B cell (primary cell): ENCODE measurements around the gene KIF3C. TPM values are rescaled to one million over a fixed set of nuclear protein-coding genes. Genes with fewer than 3 reads are reported as not detected.

ENCODE experiments used
- ATAC-seq: fragments of 200-7000 bp; cut with Tn5 transposase; one replicate; pipeline ENCODE4 v1.10.0; 2021; ENCODE audit warnings: low read depth, mild to moderate bottlenecking, moderate number of reproducible peaks, moderate library complexity
- CTCF ChIA-PET: fragments of 350-600 bp; sonication (Branson Sonifier 250); formaldehyde crosslinking; loops from one replicate; lab custom pipeline; 2021; ENCODE audit warnings: antibody characterized with exemption, inconsistent platforms; lab: Charles Lee
- POLR2A ChIA-PET: fragments of 350-600 bp; sonication (Branson Sonifier 250); formaldehyde crosslinking; loops from one replicate; lab custom pipeline; 2021; ENCODE audit warnings: antibody characterized with exemption; lab: Charles Lee
- DNase-seq: peaks from one replicate; pipeline ENCODE4 v3.0.0; 2013
- H2AFZ ChIP-seq: 2 replicates; pipeline ENCODE4 v1.6.1; 2012; ENCODE audit warnings: mild to moderate bottlenecking, low read depth, low read length; ENCODE audit not compliant: insufficient read depth, poor library complexity, severe bottlenecking
- H3K27ac ChIP-seq, 2 donors: 1 replicate in 1 of 2; 2 replicates in 1 of 2; pipeline ENCODE4 v1.5.1; 2012 to 2013; ENCODE audit warnings: low read length in 2 of 2, mild to moderate bottlenecking in 2 of 2, moderate library complexity in 1 of 2
- H3K27me3 ChIP-seq, 4 experiments: fragments of 200-600 bp in 1 of 4; sonication (generic) in 1 of 4; replicated peaks in 1 of 4; 1 replicate in 2 of 4; 2 replicates in 2 of 4; pipeline versions ENCODE4 v1.6.1 to v1.7.0; 2013 to 2016; ENCODE audit warnings: low read length in 3 of 4, mild to moderate bottlenecking in 2 of 4, mixed read lengths in 1 of 4, moderate library complexity in 1 of 4; ENCODE audit not compliant: insufficient read depth in 4 of 4, control insufficient read depth in 3 of 4; ENCODE audit errors: control extremely low read depth in 1 of 4
- H3K36me3 ChIP-seq, 2 experiments: replicated peaks in 1 of 2; 1 replicate in 1 of 2; 2 replicates in 1 of 2; pipeline versions ENCODE4 v1.6.1 to v1.7.1; 2013; ENCODE audit warnings: low read length in 1 of 2; ENCODE audit not compliant: insufficient read depth in 2 of 2, control insufficient read depth in 1 of 2; ENCODE audit errors: control extremely low read depth in 1 of 2, extremely low read depth in 1 of 2
- H3K4me1 ChIP-seq, 2 donors: fragments of 200-600 bp in 1 of 2; sonication (generic) in 1 of 2; 1 replicate in 1 of 2; 2 replicates in 1 of 2; pipeline versions ENCODE4 v1.5.1 to v1.6.1; 2013 to 2017; ENCODE audit warnings: low read length in 2 of 2; ENCODE audit not compliant: control insufficient read depth in 2 of 2, insufficient read depth in 2 of 2
- H3K4me2 ChIP-seq: replicated peaks from 2 replicates; pipeline ENCODE3; 2012; ENCODE audit warnings: mild to moderate bottlenecking, low read depth, low read length; ENCODE audit not compliant: poor library complexity, severe bottlenecking
- H3K4me3 ChIP-seq, 5 experiments: fragments of 200-600 bp in 1 of 5; sonication (generic) in 1 of 5; 1 replicate in 3 of 5; 2 replicates in 2 of 5; pipeline versions ENCODE4 v1.5.1 to v1.7.0; 2011 to 2016; ENCODE audit warnings: low read length in 4 of 5, mild to moderate bottlenecking in 4 of 5, low read depth in 2 of 5, control low read depth in 1 of 5, moderate library complexity in 1 of 5; ENCODE audit not compliant: insufficient read depth in 1 of 5; ENCODE audit errors: control extremely low read depth in 1 of 5, extremely low read depth in 1 of 5
- H3K79me2 ChIP-seq: fragments of 200-600 bp; sonication (generic); one replicate; pipeline ENCODE4 v1.6.0; 2016; ENCODE audit warnings: low read length; ENCODE audit not compliant: control insufficient read depth, insufficient read depth
- H3K9ac ChIP-seq: fragments of 200-600 bp; sonication (generic); 2 replicates; pipeline ENCODE4 v1.6.1; 2017; ENCODE audit warnings: mild to moderate bottlenecking, low read length, moderate library complexity
- H3K9me3 ChIP-seq, 3 donors: one replicate each; pipeline versions ENCODE4 v1.6.1 to v1.7.1; 2013; ENCODE audit warnings: low read length in 2 of 3; ENCODE audit not compliant: control insufficient read depth in 2 of 3, insufficient read depth in 1 of 3; ENCODE audit errors: control extremely low read depth in 1 of 3
- H4K20me1 ChIP-seq: 2 replicates; pipeline ENCODE4 v1.6.0; 2012; ENCODE audit warnings: mild to moderate bottlenecking, low read length; ENCODE audit not compliant: insufficient read depth, control insufficient read depth, poor library complexity, severe bottlenecking
- H3K27ac Mint-ChIP-seq: one replicate; pipeline ENCODE4 v1.8.0; 2021; ENCODE audit warnings: mixed read lengths
- H3K27me3 Mint-ChIP-seq: one replicate; pipeline ENCODE4 v1.8.0; 2021; ENCODE audit warnings: mixed read lengths
- H3K4me1 Mint-ChIP-seq: one replicate; pipeline ENCODE4 v1.8.0; 2021; ENCODE audit warnings: mixed read lengths
- H3K4me3 Mint-ChIP-seq: one replicate; pipeline ENCODE4 v1.8.0; 2021; ENCODE audit warnings: mixed read lengths
- H3K9me3 Mint-ChIP-seq: one replicate; pipeline ENCODE4 v1.8.0; 2022; ENCODE audit warnings: mixed read lengths; ENCODE audit not compliant: insufficient read depth
- CTCF ChIP-seq: fragments of 200-600 bp; IDR thresholded peaks from one replicate; pipeline ENCODE4 v1.8.0; 2022; ENCODE audit warnings: antibody characterized with exemption, mild to moderate bottlenecking
- EZH2 ChIP-seq: IDR thresholded peaks from 2 replicates; pipeline ENCODE4 v1.6.1; 2012; ENCODE audit warnings: borderline replicate concordance, low read depth, mild to moderate bottlenecking, moderate library complexity, low read length; ENCODE audit not compliant: insufficient read depth, poor library complexity, severe bottlenecking
- WGBS: methylation state at CpG from one replicate; pipeline ENCODE4 v1.1.5; 2013; ENCODE audit warnings: missing lambda C conversion rate; ENCODE audit not compliant: insufficient coverage; 5-methylcytosine and 5-hydroxymethylcytosine counted together
- intact Hi-C: fragments of 100-400 bp; cut with micrococcal nuclease; formaldehyde crosslinking; loops from one replicate; pipeline ENCODE4 v1.10.0; 2022
- polyA plus RNA-seq: library from polyadenylated mRNA; depleted of rRNA; stranded (reverse); fragments of >200 nt; gene quantifications from 2 replicates; pipeline ENCODE4 v1.2.3, GENCODE V29; 2012
- total RNA-seq, 2 donors: library from RNA; stranded (reverse); fragments of 120-200 nt in 1 of 2; gene quantifications; 1 replicate in 1 of 2; 2 replicates in 1 of 2; pipeline versions ENCODE4 v1.2.3 to v1.2.4, GENCODE V29; 2013 to 2022

Gene KIF3C
- total and polyA plus RNA-seq, 2 donors (not counting 1 experiment from before 2014, with no cell fraction given) = 0.84 to 4.0 TPM

- Histone ChIP-seq H3K27me3 (peaks cover 0 to 5% (median 0%) of the 10 kb centered on the region in 4 experiments), H3K4me1 (peaks cover 0 to 6% of the 10 kb centered on the region in 2 donors), H3K4me3 (no peak overlapping the region), H3K4me2 (no peak overlapping the region), H3K36me3 (no peaks in the 10 kb centered on the region), H3K9ac (no peak overlapping the region), H4K20me1 (no peaks in the 10 kb centered on the region), H3K9me3 (no peaks in the 10 kb centered on the region), H3K79me2 (no peaks in the 10 kb centered on the region), H2AFZ (no peak overlapping the region), H3K27ac (no peak overlapping the region)
- TF ChIP-seq CTCF = no peak
- no peak for TF ChIP-seq EZH2
- Mint-ChIP-seq H3K9me3 (no peaks in the 10 kb centered on the region), H3K27ac (no peak overlapping the region), H3K4me3 (no peak overlapping the region), H3K27me3 (peaks cover 9% of the 10 kb centered on the region), H3K4me1 (peaks cover 7% of the 10 kb centered on the region)
- DNase-seq (no peak), ATAC-seq (no peak)
- WGBS = 100% methylated on average over 1 of the region's 5 CpGs
- ChIA-PET CTCF (interaction anchor here (0.6 kb wide), 1 partner anchor 626 kb away, joined by 4 read pairs; no protein-coding TSS in a partner anchor), POLR2A (no interaction called here)
- intact Hi-C loops = no loop called here
These were observed 62.0 kb downstream of the KIF3C start for GRCh38 chr2:25920336-25920735.

- CTCF ChIA-PET = no interaction called here
- peaks cover 7% of the 10 kb centered on the region for H3K4me1 Mint-ChIP-seq
- intact Hi-C loops = no loop called here
These were observed 64.5 kb downstream of the KIF3C start for GRCh38 chr2:25917832-25918231.

More at GRCh38 chr2:25917832-25918231, 64.5 kb downstream of the KIF3C start:
- no peak for DNase-seq
- H3K9ac ChIP-seq = no peak overlapping the region
- H2AFZ ChIP-seq = no peak overlapping the region
- H3K27me3 ChIP-seq = peaks cover 0 to 5% (median 0%) of the 10 kb centered on the region in 4 experiments
- no peak overlapping the region for H3K4me2 ChIP-seq
- no peaks in the 10 kb centered on the region for H3K9me3 ChIP-seq
- H4K20me1 ChIP-seq = no peaks in the 10 kb centered on the region
- POLR2A ChIA-PET = no interaction called here
- no peaks in the 10 kb centered on the region for H3K36me3 ChIP-seq
- no peak for ATAC-seq
- no peaks in the 10 kb centered on the region for H3K79me2 ChIP-seq
- Mint-ChIP-seq H3K27me3 (peaks cover 6% of the 10 kb centered on the region), H3K27ac (no peak overlapping the region), H3K9me3 (no peaks in the 10 kb centered on the region), H3K4me3 (no peak overlapping the region)
- H3K27ac ChIP-seq = no peak overlapping the region
- 81% methylated on average over 3 of the region's 3 CpGs for WGBS
- no peak for TF ChIP-seq EZH2
- no peak for TF ChIP-seq CTCF
- H3K4me3 ChIP-seq = no peak overlapping the region
- peaks cover 0 to 6% of the 10 kb centered on the region in 2 donors for H3K4me1 ChIP-seq
